GM12891 (cell line): ENCODE measurements around the gene TBC1D22A.

Experiments
- POLR2A ChIP-seq: IDR thresholded peaks from 2 replicates; pipeline ENCODE4 v1.6.1; 2011; ENCODE audit warnings: low read depth, low read length, control low read depth
- SPI1 ChIP-seq: IDR thresholded peaks from 2 replicates; pipeline ENCODE4 v1.6.1; 2011; ENCODE audit warnings: low read depth, low read length, control low read depth

GRCh38 chr22:47114813-47115517 is 352.5 kb downstream of the TBC1D22A start:
- TF ChIP-seq SPI1 (no peak), POLR2A (no peak)
